ENCODE measurements around the gene KCNS1.

KCNS1 gene

DNA sequence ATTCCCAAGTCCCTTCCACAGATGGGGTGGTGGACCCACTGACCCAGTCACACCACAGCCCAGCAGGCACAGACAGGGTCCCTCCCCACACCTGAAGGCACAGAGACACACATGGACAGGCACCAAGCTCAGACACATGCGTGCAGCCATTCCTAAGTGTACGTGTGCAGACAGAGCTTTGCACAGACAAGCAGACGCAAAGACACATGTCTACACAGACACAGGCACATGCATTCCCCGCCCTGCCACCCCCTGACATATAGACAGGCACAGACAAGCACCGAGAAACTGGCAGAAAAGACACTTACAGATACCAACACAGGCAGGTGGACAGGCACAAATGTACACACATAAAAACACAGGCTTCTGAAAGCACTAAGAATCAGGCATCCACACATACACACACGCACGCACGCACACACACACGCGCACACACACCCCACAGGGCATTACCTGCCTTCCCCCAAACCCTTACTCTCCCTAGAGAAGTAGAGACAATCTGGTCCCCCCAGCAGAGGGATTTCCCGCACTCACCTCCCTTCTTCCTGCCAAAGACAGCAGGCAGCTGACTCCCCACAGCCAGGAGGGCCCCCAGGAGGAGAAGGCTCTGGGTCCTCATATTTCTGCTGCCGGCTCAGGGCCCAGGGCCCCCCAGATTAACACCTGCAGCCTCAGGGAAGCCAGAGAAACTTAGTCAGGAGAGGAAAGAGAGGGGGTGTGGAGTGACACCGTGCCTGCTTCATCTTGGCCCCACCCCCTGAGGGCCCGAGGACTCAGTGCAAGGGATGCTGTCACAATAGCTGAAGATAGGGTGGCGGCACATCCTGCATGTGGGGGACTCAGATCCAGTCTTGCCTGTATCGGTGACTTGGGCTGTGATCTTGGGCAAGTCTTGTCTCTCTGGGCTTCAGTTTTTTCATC lies 13.8 kb upstream of the KCNS1 start, which contains the start of gene WFDC5:
WFDC5 (minus strand) TSS at position 710 of the 921 bp plus-strand sequence; CDS start at position 619, 91 bp downstream.
- Mint-ChIP-seq H3K27ac (no peak within 1 kb of the TSS), H3K9me3 (no peaks in the 10 kb centered on the region), H3K36me3 (ENCODE audit: low read depth) (no peaks in the 10 kb centered on the region), H3K4me1 (ENCODE audit: low read depth) (no peaks in the 10 kb centered on the region), H3K4me3 (no peak within 1 kb of the TSS), H3K27me3 (peaks cover 22% of the 10 kb centered on the region)
- intact Hi-C loops (cut with micrococcal nuclease), result no loop called here

DNA sequence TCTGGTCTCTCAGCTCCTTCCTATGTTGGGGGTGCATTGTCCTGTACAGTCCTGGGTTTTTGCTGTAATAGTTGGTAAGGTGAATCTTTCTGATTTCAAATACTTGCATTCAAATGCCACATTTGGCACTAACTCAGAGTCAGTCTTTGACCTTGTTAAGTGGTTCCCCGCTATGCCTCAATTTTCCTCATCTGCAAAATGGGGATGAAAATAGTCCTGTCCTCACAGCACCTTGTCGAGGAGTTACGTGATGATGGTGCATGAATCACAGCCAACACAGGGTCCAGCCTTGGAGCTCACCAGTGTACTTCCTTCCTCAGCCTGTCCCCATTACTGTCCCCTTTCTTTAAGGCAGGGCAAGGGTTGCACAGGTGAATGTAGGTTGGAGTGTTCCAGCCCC lies 12.9 kb upstream of the KCNS1 start:
- intact Hi-C loops (cut with micrococcal nuclease), result no loop called here
- H3K36me3 Mint-ChIP-seq (ENCODE audit: low read depth), result no peaks in the 10 kb centered on the region
- no peaks in the 10 kb centered on the region for H3K4me1 Mint-ChIP-seq (ENCODE audit: low read depth)
- no peak overlapping the region for H3K27ac Mint-ChIP-seq
- H3K4me3 Mint-ChIP-seq, result no peak overlapping the region
- H3K27me3 Mint-ChIP-seq, result peaks cover 22% of the 10 kb centered on the region
- H3K9me3 Mint-ChIP-seq, result no peaks in the 10 kb centered on the region

DNA sequence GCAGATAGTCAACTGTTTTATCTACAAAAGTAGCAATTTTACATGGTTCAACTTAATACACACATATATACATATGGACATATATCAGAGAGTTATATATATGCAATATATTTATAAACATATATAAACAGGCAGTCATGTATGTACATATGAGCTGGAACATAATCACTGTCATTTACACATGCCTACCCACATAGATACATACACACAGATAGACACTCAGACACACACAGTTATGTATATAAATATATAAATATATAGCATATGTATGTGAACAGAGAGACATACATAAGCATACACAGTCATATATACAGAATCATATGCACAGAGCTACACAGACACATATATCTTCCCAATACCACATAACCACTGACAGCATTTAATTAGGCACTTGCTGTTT lies 11.8 kb upstream of the KCNS1 start:
- H3K9me3 Mint-ChIP-seq, result no peaks in the 10 kb centered on the region
- H3K36me3 Mint-ChIP-seq (ENCODE audit: low read depth), result no peaks in the 10 kb centered on the region
- no peak overlapping the region for H3K27ac Mint-ChIP-seq
- intact Hi-C loops (cut with micrococcal nuclease), result no loop called here
- peaks cover 24% of the 10 kb centered on the region for H3K27me3 Mint-ChIP-seq
- H3K4me1 Mint-ChIP-seq (ENCODE audit: low read depth), result no peaks in the 10 kb centered on the region
- H3K4me3 Mint-ChIP-seq, result no peak overlapping the region

DNA sequence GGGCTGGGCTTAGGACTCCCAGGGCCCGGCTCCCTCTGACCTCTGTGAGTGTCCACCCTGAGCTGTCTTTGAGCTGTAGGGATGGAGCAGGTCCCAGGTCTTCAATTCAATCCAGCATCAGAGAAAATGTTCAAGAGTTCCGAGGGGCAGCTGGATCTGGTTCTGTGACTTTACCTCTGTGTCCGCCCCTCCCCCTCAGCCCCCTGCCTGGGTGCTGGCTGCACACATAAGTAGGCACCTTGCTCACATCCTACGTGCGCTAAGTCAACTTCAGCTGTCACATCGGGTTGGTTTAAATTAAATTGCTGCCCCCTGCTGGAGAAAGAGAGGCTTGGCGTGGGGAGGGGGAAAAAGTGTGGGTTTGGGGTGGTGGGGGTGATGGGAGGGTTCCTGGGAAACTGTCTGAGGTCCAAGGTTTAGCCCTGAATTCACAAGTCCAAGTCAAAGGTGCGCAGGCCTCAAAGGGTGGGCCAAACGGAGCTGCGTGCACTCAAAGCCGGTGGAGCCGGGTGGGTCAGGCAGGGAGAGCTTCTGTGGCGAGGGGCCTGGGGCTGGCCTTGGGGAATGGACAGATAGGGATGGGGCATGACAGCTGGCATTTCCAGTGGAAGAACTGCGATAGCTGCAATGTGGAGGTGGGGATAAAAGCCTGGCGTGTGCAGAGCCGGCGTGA lies 11.0 kb upstream of the KCNS1 start:
- Mint-ChIP-seq H3K27ac (no peak overlapping the region), H3K36me3 (ENCODE audit: low read depth) (no peaks in the 10 kb centered on the region), H3K4me1 (ENCODE audit: low read depth) (no peaks in the 10 kb centered on the region), H3K27me3 (peaks cover 26% of the 10 kb centered on the region), H3K4me3 (no peak overlapping the region), H3K9me3 (no peaks in the 10 kb centered on the region)
- intact Hi-C loops (cut with micrococcal nuclease), result no loop called here

DNA sequence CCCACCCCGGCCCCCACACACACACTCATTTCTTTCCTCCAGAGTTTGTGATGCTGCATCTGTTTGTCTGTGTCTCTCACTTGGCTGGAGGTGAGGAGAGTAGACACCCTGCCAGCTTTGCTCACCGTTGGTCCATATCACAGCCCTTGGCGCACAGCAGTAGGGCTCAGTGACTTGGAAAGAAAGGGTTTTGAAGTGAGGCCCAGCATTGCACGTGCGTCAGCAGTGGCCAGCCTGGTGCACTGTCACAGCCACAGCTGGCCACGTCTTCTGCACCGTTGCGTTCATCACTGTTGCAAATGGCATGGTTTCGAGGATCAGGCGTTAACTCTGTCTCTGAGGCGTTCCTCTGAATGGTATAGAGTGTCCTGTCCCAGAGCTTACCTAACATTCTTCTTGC lies 10.4 kb upstream of the KCNS1 start:
- H3K4me1 Mint-ChIP-seq (ENCODE audit: low read depth), result no peaks in the 10 kb centered on the region
- no peaks in the 10 kb centered on the region for H3K36me3 Mint-ChIP-seq (ENCODE audit: low read depth)
- H3K4me3 Mint-ChIP-seq, result no peak overlapping the region
- no peaks in the 10 kb centered on the region for H3K9me3 Mint-ChIP-seq
- intact Hi-C loops (cut with micrococcal nuclease), result no loop called here
- no peak overlapping the region for H3K27ac Mint-ChIP-seq
- H3K27me3 Mint-ChIP-seq, result peaks cover 21% of the 10 kb centered on the region

DNA sequence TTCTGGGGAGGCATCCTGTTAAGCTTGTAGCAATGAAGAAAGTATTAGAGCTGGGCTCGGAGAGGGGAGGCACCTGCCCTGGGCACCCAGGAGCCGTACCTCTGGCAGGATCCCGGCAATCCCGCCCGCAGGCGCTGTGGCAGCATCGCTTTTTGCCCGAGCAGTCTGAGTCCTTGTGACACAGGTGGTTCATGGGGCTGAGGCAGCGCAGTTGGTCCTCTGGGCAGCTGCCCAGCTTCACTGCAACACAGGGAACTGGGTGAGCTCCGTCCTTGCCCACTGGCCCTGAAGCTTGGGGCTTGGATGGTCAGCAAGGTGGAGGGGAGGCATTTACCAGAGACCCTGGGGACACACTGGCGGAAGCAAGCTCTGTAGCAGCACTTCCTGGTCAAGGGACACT lies 9.4 kb upstream of the KCNS1 start:
- Mint-ChIP-seq H3K9me3 (no peaks in the 10 kb centered on the region), H3K4me3 (no peak overlapping the region), H3K27me3 (peaks cover 24% of the 10 kb centered on the region), H3K4me1 (ENCODE audit: low read depth) (no peaks in the 10 kb centered on the region), H3K27ac (no peak overlapping the region), H3K36me3 (ENCODE audit: low read depth) (no peaks in the 10 kb centered on the region)
- intact Hi-C loops (cut with micrococcal nuclease), result no loop called here

DNA sequence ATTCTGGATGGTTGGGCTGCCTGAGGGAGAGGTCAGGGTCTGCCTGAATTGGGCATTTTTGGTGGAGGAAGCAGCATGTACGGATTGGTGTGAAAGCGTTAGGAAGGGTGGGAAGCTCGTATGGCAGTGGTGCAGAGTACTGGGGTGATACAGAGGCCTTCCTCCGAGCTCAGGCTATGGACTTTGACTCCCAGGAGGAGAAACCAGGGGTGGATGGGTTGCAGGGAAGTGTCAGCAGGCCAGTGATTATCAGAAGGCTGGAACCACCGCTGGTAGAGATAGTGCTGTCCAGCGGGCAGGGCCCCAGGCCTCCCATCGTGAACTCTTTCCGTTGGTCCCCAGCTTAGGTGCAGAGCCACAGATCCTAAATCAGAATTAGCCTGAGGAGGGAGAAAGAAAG lies 8.7 kb upstream of the KCNS1 start:
- peaks cover 23% of the 10 kb centered on the region for H3K27me3 Mint-ChIP-seq
- intact Hi-C loops (cut with micrococcal nuclease), result no loop called here
- H3K4me1 Mint-ChIP-seq (ENCODE audit: low read depth), result no peaks in the 10 kb centered on the region
- no peaks in the 10 kb centered on the region for H3K36me3 Mint-ChIP-seq (ENCODE audit: low read depth)
- H3K4me3 Mint-ChIP-seq, result no peak overlapping the region
- H3K27ac Mint-ChIP-seq, result no peak overlapping the region
- no peaks in the 10 kb centered on the region for H3K9me3 Mint-ChIP-seq

DNA sequence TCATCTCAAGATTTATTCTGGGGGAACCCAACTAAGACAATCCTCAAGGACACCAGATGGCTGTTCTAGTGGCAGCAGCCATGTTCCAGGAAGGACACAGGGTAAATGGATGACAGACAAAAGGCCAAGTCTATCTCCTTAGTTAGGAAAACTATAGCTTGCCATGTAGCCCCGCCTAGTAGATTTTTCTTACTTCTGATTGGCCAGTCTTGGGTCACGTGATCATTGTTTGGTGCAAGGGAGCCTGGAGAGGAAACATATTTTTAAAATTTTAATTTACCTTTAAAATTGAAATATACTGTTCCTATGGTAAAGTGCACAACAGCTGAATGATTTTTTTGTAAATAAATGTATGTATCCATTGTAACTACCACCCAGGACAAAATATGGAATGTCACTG lies 4.4 kb upstream of the KCNS1 start:
- H3K4me1 Mint-ChIP-seq (ENCODE audit: low read depth), result peaks cover 9% of the 10 kb centered on the region
- no peaks in the 10 kb centered on the region for H3K36me3 Mint-ChIP-seq (ENCODE audit: low read depth)
- no peak overlapping the region for H3K4me3 Mint-ChIP-seq
- no peak overlapping the region for H3K27ac Mint-ChIP-seq
- intact Hi-C loops (cut with micrococcal nuclease), result no loop called here
- H3K9me3 Mint-ChIP-seq, result no peaks in the 10 kb centered on the region
- peaks cover 29% of the 10 kb centered on the region for H3K27me3 Mint-ChIP-seq

DNA sequence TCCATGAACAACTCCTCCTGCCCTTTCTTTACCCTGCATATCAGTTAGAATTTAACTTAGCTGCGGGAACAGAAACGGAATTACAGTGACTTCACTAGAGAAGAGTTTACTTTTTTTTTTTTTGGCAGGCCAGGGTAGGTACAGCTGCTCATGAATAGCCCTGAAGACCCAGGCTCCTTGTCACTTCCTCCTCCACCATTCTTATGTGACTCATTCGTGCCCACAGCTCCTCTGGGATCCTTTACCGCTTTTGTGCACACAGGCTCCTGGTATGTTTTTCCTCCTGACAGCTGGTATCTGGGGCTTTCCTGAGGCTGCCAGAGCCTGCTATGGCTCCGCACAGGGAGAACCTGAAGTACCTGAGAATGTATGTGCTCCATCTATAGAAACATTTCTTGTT lies 3.9 kb upstream of the KCNS1 start:
- Mint-ChIP-seq H3K4me3 (no peak overlapping the region), H3K27ac (no peak overlapping the region), H3K9me3 (no peaks in the 10 kb centered on the region), H3K4me1 (ENCODE audit: low read depth) (peaks cover 10% of the 10 kb centered on the region), H3K36me3 (ENCODE audit: low read depth) (no peaks in the 10 kb centered on the region), H3K27me3 (peaks cover 32% of the 10 kb centered on the region)
- intact Hi-C loops (cut with micrococcal nuclease), result no loop called here

DNA sequence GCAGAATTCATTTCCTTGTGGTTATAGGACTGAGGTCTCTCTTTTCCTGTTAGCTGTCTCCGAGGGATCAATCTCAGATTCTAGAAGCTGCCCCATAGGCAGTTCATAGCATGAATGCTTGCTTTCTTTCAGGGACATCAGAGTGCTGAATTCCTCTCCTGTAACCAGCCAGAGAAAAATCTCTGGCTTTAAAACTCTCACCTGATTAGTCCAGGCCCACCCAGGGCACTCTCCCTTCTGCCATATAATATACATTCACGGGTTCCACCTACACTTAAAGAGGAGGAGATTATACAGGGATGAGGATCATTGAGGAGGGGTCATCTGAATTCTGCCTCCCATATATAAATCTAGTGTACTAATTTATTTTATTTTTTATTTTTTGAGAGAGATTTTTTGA lies 2.1 kb upstream of the KCNS1 start:
- no peaks in the 10 kb centered on the region for H3K36me3 Mint-ChIP-seq (ENCODE audit: low read depth)
- no peak overlapping the region for H3K27ac Mint-ChIP-seq
- H3K4me3 Mint-ChIP-seq, result no peak overlapping the region
- no peaks in the 10 kb centered on the region for H3K9me3 Mint-ChIP-seq
- H3K4me1 Mint-ChIP-seq (ENCODE audit: low read depth), result peaks cover 10% of the 10 kb centered on the region
- H3K27me3 Mint-ChIP-seq, result peaks cover 47% of the 10 kb centered on the region
- intact Hi-C loops (cut with micrococcal nuclease), result no loop called here

DNA sequence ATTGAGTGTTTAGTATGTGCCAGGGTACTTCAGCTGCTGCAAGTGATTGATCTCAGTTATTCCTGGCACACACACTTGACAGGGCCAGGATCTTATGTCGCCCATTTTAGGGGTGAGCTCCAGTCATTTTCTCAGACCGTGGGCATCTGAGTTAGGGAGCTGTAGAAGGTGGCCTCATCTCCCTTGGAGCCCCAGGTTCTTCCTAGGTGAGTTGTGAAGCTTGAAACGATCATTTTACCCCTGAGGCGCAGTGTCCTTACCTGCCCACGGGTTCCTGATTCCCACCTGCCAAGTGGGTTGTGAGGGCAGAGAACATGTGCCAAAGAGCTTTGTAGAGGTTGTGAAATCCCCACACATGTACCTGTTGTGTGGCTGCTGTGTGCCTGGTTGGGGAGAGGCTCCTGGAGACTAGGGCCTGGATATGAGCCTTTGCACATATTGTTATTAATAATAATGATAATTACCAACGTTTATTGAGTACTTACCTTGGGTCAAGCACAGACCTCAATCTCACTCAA lies 465 bp upstream of the KCNS1 start:
- no peaks in the 10 kb centered on the region for H3K9me3 Mint-ChIP-seq
- H3K36me3 Mint-ChIP-seq (ENCODE audit: low read depth), result no peaks in the 10 kb centered on the region
- H3K4me3 Mint-ChIP-seq, result no peak overlapping the region
- peaks cover 59% of the 10 kb centered on the region for H3K27me3 Mint-ChIP-seq
- intact Hi-C loops (cut with micrococcal nuclease), result no loop called here
- H3K4me1 Mint-ChIP-seq (ENCODE audit: low read depth), result peaks cover 15% of the 10 kb centered on the region
- no peak overlapping the region for H3K27ac Mint-ChIP-seq

DNA sequence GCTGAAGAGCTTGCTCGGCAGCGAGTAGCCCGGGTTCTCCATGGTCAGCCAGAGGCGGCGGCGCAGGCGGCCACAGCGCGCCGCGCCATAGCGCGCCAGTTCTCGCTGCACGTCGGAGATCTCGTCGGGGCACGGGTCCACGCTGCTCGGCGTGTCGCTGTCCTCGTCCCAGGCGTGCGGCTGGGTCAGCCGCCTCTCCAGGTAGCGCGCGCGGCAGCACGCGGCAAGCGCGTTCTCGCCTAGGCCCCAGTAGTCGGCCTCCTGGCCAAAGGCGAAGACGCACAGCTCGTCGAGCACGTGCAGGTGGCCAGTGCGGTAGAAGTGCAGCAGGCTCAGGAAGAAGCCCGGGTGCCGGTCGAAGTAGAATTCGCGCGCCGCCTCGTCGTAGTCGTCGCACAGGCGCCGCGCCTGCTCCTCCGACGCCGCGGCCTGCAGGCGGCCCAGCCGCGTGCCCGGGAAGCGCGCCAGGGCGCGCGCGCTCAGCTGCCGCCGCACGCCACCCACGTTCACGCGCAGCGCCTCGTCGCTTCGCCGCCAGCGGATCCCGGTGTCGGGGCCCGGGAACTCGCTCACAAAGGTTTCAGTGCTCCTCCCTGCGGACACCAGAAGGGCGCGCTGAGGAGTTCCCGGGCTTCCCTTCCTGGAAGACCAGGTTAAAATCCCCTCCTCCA lies 2.7 kb downstream of the KCNS1 start:
- no peak overlapping the region for H3K27ac Mint-ChIP-seq
- intact Hi-C loops (cut with micrococcal nuclease), result loop anchor here (5.0 kb wide), 3 partner anchors 56 to 351 kb away; partner anchors contain the start of gene KCNK15
- peak overlapping the region; percentile 9 for H3K4me3 Mint-ChIP-seq
- peaks cover 15% of the 10 kb centered on the region for H3K4me1 Mint-ChIP-seq (ENCODE audit: low read depth)
- H3K36me3 Mint-ChIP-seq (ENCODE audit: low read depth), result no peaks in the 10 kb centered on the region
- no peaks in the 10 kb centered on the region for H3K9me3 Mint-ChIP-seq
- peaks cover 57% of the 10 kb centered on the region for H3K27me3 Mint-ChIP-seq

DNA sequence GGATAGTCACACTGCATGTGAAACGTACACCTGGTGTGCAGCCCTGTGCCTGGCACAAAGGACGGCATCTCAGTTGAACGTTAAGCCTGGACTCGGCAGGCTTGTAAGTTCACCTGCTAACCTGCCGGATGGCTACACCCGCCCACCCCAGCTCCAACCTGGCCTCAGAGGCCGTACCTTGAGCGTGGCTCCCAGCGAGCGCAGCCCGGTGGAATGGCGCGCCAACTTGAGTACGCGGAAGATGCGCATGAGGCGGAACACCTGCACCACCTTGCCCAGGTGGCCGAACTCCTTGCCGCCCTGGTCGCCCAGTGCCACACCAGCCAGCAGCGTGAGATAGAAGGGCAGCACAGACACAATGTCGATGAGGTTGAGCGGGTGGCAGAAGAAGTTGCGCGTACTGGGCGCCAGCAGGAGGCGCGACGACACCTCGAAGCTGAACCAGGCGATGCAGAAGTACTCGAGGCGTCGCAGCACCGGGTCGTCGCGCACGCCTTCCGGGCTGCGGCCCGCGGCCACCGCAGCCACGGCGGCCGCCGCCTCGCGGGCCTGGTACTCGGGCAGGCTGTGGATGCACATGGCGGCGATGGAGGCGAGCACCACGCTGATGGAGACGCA lies 3.3 kb downstream of the KCNS1 start:
- H3K4me3 Mint-ChIP-seq, result peak overlapping the region; percentile 9
- peaks cover 57% of the 10 kb centered on the region for H3K27me3 Mint-ChIP-seq
- H3K36me3 Mint-ChIP-seq (ENCODE audit: low read depth), result no peaks in the 10 kb centered on the region
- H3K27ac Mint-ChIP-seq, result no peak overlapping the region
- H3K9me3 Mint-ChIP-seq, result no peaks in the 10 kb centered on the region
- intact Hi-C loops (cut with micrococcal nuclease), result loop anchor here (5.0 kb wide), 3 partner anchors 55 to 350 kb away; partner anchors contain the start of gene KCNK15
- peaks cover 15% of the 10 kb centered on the region for H3K4me1 Mint-ChIP-seq (ENCODE audit: low read depth)

Data from dendritic cell treated with granulocyte-macrophage colony-stimulating factor and Interleukin-4, amounts not matched to agents 40 ng/mL and 50 ng/mL, for 4 days (primary cell).